ENCODE measurements around the gene DKKL1. TPM values are rescaled to one million over a fixed set of nuclear protein-coding genes. Genes with fewer than 3 reads are reported as not detected.
A peak's percentile ranks its signal among the peaks of the same experiment; 100 is the strongest.

The DKKL1 gene
- total RNA-seq, 1 experiment from 2014 or later, result 7.3 TPM

DNA sequence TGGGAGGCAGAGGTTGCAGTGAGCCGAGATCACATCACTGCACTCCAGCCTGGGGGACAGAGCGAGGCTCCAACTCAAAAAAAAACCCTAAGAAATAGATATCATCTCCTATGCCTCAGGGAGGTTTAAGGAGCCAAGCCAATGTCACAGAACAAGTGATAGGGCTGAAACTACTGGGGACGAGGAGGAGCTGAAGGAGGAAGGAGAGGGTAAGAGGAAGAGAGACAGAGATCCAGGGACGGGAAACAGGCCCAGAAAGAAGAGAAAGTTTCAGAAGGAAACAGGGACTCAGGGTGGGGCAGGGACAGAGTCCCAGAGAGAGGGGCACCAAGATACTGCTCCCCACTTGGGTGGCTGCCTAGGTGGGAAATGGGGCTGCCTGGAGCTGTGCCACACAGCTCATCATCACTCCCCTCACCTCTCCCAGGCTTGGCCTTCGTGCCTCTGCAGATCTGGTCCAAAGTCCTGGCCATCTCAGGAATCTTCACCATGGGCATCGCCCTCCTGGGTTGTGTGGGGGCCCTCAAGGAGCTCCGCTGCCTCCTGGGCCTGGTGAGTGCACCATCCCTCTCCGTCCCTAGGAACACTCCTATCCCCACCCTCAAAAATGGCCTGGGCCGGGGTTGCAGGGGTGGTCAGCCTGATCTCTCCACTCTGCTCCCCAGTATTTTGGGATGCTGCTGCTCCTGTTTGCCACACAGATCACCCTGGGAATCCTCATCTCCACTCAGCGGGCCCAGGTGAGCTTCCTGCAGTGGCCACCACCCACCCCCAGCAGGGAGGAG lies 27.0 kb upstream of the DKKL1 start:
- DNase-seq (ENCODE audit: low spot score), result no peak
- in situ Hi-C loops (cut with HindIII; ENCODE audit: low sequenced_read_pairs), result no loop called here

DNA sequence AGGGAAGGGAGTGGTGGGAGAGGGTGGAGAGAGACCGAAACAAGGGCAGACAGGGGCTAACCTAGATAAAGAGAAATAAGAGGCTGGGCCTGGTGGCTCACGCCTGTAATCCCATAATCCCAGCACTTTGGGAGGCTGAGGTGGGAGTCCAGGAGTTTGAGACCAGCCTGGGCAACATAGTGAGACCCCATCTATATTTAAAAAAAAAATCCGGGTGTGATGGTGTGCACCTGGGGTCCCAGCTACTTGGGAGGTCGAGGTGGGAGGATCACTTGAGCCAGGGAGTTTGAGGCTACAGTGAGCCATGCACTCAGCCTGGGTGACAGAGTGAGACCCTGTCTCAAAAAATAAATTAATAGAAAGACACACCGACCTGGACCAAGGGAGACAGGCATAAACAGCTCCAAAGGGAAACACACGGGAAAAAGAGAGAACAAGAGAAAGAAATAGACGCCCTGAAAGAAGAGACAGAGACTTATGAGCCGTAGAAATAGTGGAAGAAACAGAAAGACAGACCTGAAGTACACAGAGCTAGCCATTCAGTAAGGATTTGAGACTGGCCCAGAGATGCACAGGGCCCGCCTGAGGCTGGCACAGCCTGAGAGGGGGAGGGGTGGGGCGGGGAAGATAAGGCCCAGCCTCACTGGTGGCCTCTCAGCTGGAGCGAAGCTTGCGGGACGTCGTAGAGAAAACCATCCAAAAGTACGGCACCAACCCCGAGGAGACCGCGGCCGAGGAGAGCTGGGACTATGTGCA lies 26.2 kb upstream of the DKKL1 start:
- no peak for DNase-seq (ENCODE audit: low spot score)
- in situ Hi-C loops (cut with HindIII; ENCODE audit: low sequenced_read_pairs), result no loop called here

DNA sequence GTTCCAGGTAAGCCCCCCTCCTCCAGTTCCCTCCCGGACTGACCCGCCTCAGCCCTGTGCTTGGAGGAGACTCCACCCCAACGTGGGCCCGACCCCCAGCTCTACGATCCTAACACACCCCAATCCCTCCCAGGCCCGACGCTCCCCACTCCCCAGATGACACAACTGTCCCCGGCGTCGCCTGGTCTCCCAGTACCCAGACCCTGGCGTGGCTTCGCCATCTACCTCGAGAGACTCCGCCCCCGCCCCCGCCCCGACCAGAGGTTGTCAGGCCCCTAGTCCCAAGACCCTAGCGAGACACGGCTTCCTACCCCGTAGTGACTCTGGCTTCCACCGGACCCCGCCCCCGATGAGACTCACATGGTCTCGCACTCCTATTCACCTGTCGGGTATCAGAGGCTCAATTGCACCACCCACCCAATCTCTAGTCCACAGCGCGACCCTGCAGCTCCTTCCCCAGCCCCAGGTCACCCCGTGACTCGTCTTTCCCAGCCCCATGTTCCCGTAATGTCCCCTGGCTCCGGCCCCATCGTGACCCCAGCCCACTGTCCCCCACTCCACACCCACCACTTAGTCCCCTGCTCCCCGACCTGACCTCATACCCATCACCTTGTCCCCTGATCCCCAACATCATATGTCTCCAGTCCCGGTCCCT lies 25.5 kb upstream of the DKKL1 start:
- in situ Hi-C loops (cut with HindIII; ENCODE audit: low sequenced_read_pairs), result no loop called here
- no peak for DNase-seq (ENCODE audit: low spot score)

GRCh38 chr19:49338691-49339300 lies 24.9 kb upstream of the DKKL1 start:
- in situ Hi-C loops (cut with HindIII; ENCODE audit: low sequenced_read_pairs), result no loop called here
- no peak for DNase-seq (ENCODE audit: low spot score)

DNA sequence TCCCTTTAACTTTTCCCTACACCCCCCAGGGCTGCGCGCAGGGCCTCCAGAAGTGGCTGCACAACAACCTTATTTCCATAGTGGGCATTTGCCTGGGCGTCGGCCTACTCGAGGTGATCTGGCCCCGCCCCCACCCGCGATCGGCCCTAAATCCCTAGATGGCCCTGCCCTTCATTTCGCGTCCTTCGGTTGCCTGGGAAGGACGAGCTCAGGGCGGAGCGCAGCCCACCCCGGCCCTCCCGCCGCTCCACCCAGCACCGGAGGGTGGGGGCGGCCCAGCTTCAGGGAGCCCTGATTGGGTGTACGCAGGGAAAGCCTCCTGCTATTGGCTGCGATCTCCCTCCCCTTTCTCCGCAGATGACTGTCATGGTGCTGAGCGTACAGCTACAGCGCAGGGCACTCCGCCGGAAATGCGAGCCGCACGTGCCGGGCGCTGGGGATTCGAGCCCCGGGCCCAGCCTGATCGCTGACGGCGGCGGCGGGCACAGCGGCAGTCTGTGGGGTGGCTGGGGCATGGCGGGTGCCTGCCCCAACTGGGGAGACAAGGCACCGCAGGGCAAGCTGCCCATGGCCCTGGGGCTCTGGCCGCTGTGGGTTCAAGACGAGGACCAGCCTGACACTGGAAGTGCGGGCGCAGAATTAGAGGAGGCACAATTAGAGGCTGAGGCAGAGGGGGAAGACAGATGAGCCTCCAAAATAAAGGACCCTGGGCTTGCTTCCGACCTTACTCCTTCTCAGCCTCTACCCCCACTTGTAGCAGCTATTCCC lies 24.2 kb upstream of the DKKL1 start:
- DNase-seq (ENCODE audit: low spot score), result peak; percentile 60
- in situ Hi-C loops (cut with HindIII; ENCODE audit: low sequenced_read_pairs), result no loop called here

GRCh38 chr19:49340069-49340864 lies 23.4 kb upstream of the DKKL1 start:
- no peak for DNase-seq (ENCODE audit: low spot score)
- in situ Hi-C loops (cut with HindIII; ENCODE audit: low sequenced_read_pairs), result no loop called here

- no peak for DNase-seq (ENCODE audit: low spot score)
- in situ Hi-C loops (cut with HindIII; ENCODE audit: low sequenced_read_pairs), result no loop called here
Observed at GRCh38 chr19:49340865-49341718, 22.6 kb upstream of the DKKL1 start.

- no peak for DNase-seq (ENCODE audit: low spot score)
- in situ Hi-C loops (cut with HindIII; ENCODE audit: low sequenced_read_pairs), result no loop called here
Observed at GRCh38 chr19:49342291-49342721, 21.4 kb upstream of the DKKL1 start.

- no peak for DNase-seq (ENCODE audit: low spot score)
- in situ Hi-C loops (cut with HindIII; ENCODE audit: low sequenced_read_pairs), result no loop called here
Observed at GRCh38 chr19:49343123-49343522, 20.6 kb upstream of the DKKL1 start.

DNA sequence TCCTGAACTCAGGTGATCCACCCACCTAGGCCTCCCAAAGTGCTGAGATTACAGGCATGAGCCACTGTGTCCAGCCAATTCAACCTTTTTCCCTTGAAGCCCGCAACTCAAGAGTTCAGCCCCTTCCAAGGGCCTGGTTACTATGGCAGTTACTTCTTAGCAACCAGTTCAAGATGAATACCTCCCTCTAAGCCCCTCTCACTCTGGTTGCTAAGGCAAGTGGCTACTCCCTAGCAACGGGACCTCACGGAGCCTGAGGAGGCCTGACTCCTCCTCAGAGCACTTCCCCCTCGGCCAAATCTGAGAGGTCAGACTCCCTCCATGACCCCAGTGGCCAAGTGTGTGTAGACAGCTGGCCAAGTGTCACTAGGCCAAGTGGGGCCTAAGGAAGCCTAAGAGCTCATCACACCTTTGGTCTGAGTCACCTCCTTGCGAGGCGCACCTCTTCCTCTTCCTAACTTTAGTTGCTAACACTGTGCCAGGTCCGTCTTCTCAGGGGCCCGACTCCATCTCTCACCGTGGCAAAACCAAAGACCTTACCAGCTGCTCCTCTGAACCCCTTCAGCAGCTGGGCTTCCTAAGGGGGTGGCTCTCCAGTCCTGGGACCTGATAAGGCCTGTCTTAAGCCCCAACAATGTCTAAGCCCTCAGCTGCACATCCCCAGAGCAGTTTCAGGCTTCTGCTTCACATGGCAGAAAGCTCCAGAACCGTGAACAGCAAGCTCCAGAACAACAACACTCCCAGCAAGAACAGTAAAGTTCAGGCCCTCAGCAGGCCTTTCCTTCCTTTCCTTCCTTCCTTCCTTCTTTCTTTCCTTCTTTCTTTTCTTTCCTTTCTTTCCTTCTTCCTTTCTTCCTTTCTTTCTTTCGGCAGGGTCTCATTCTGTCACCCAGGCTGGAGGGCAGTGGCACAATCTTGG lies 18.9 kb upstream of the DKKL1 start:
- DNase-seq (ENCODE audit: low spot score), result no peak
- in situ Hi-C loops (cut with HindIII; ENCODE audit: low sequenced_read_pairs), result no loop called here

GRCh38 chr19:49347191-49347590 lies 16.5 kb upstream of the DKKL1 start:
- in situ Hi-C loops (cut with HindIII; ENCODE audit: low sequenced_read_pairs), result no loop called here
- DNase-seq (ENCODE audit: low spot score), result no peak

- peak; percentile 51 for DNase-seq (ENCODE audit: low spot score)
Observed at GRCh38 chr19:49347835-49348234, 15.8 kb upstream of the DKKL1 start.

GRCh38 chr19:49348305-49349189 lies 15.1 kb upstream of the DKKL1 start:
- DNase-seq (ENCODE audit: low spot score), result no peak
- in situ Hi-C loops (cut with HindIII; ENCODE audit: low sequenced_read_pairs), result no loop called here

More at GRCh38 chr19:49347835-49348234, 15.8 kb upstream of the DKKL1 start:
- in situ Hi-C loops (cut with HindIII; ENCODE audit: low sequenced_read_pairs), result no loop called here

DNA sequence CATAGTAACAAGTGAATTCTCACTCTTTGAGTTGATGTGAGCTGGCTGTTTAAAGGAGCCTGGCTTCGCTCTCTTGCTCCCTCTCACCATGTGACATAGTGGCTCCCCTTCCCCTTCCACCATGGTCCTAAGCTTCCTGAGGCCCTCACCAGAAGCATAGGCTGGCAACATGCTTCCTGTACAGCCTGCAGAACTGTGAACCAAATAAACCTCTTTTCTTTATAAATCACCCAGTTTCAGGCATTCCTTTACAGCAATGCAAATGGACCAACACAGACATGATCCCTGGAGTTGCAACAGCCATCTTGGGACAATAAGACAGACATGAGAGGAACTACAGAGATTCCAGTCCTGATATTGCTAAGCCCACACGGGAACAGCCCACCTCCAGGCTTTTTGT lies 14.1 kb upstream of the DKKL1 start:
- DNase-seq (ENCODE audit: low spot score), result no peak
- in situ Hi-C loops (cut with HindIII; ENCODE audit: low sequenced_read_pairs), result no loop called here

- no peak for DNase-seq (ENCODE audit: low spot score)
- in situ Hi-C loops (cut with HindIII; ENCODE audit: low sequenced_read_pairs), result no loop called here
Observed at GRCh38 chr19:49355909-49356353, 7.7 kb upstream of the DKKL1 start.
